HG02943 (cell line): ENCODE measurements around the gene MAP4K3.

ENCODE experiments used
- ATAC-seq: cut with Tn5 transposase; IDR thresholded peaks from one replicate; pipeline ENCODE4 v1.9.1; 2021; ENCODE audit warnings: mild to moderate bottlenecking, low read depth, moderate library complexity; ENCODE audit not compliant: unreplicated experiment

MAP4K3 gene

DNA sequence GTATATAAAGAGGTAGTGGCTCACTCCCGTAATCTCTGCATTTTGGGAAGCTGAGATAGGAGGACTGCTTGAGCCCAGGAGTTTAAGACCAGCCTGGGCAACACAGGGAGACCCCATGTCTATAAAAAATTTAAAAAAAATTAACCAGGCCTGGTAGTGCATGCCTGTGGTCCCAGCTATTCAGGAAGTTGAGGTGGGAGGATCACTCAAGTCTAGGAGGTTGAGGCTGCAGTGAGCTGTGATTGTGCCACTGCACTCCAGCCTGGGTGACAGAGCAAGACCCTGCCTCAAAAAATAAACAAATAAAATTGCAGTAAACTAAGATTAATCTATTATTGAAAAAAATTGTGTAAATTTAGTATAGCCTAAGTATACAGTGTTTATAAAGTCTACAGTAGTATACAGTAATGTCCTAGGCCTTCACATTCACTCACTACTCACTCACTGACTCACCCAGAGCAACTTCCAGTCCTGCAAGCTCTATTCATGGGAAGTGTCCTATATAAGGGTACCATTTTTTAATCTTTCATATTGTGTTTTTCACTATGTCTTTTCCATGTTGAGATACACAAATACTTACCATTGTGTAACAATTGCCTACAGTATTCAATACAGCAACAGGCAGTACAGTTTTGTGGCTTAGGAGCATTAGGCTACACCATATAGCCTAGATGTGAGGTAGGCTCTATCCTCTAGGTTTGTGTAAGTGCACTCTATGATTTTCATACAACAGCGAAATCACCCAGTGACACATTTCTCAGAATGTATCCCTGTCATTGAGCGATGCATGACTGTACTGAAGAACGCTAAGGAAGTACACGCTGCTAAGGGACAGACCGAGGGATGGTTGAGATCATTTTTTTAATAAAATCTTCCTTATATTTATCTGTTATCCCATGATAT is 10.4 kb upstream of the MAP4K3 start:
- no peak for ATAC-seq

DNA sequence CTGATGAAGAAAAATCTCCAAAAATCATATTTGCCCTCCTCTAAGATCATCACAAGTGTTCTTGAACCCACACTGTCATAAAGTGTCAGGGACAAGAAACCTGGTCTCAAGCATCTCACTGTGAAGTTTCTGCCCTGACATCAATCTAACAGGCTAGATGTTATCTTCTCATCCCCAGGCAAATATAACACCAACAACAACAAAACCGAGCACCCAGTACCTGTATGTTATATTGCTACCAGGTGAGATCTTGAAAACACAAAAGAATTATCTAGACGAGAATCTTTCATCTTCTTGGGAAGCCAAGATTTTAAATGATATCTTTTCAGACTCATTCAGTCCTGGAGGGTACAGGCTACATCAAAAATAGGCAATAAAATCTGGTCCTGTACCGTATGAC is 8.8 kb upstream of the MAP4K3 start:
- ATAC-seq, result no peak

DNA sequence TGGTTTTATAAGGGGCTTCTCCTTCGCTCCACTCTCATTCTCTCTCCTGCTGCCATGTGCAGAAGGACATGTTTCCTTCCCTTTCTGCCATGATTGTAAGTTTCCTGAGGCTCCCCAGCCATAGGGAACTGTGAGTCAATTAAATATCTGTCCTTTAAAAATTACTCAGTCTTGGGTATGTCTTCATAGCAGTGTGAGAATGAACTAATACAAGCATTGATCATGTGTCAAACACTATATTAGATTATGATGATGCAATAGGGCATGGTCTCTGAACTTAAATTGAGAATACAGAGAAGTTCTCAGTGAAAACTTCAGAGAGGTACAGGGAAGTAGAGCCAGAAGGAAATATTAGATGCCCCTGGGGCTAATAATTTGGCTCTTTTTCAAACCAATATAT is 5.9 kb upstream of the MAP4K3 start:
- ATAC-seq, result no peak

DNA sequence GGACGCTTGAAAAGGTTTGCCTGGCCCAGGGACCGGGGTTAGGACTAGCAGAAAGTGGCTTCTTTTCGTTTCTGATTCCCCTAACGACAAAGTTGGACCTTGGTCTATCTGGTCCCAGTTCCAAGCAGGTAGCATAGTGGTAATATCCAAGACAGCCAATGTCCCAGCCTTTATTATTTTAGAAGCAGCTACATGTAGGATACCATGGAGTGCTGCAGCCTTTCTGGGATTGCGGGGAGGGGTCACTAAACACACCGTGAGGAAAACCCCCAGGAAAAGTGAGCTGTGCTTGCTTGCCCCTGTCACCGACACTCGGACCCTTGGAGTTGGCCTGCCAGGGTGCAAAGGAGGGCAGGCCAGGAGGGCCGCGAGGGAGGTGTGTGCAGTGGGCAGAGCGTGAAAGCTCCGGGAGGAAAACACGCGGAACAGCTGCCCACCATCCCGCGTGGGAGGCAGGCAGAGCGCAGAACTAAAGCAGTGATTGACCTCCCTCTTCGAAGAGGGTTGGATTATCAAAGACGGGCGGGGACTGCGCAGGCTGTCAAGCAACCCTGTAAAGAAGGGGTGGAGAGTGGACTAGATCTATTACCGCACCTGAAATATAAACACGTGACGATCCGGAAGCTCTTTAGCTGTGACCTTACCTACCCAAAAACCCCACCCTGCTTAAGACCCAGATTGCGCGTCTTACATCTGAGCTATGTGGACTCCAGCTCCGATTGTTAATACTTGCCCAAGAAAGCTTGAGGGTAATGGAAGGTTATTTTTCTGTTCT is 624 bp upstream of the MAP4K3 start:
- ATAC-seq, result peak; percentile 36

DNA sequence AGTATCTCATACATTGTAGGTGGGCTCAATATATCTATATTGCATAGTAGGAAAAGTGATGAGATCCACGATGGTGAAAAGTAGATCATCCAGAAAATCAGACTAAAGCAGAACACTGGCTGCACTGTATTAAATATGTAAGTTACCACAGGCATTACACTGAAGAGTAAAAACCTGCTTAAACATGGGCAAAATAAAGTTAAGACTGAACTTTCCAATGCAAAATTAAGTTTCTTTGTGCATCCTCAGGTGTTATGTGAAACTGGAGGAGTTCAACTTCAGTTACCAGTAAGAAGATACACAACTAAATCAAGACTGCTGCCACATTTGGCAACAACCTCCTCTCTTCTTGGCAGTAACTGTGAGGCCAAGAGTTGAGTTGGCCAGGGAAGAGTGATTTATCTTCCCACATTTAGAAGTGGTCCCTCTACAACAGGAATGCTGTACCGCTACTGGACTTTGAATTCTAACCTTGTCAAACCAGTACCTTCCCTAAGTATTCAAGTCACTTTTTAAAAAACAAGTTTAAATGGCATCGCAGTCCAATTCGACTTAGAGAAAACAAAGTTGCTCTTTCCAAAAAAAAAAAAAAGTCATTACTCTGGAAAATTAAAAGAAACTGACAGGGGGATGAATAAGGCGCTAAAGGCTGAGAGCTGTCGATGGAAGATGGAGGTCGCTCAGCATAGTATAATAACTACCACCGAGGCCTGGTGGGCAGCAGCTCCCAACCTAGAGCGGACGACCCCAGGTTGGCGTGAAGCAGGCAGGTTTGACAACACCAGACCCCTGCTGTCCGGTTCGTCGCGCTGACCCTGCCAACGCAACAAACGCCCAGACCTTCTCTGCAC is 1.1 kb downstream of the MAP4K3 start:
- ATAC-seq, result no peak

DNA sequence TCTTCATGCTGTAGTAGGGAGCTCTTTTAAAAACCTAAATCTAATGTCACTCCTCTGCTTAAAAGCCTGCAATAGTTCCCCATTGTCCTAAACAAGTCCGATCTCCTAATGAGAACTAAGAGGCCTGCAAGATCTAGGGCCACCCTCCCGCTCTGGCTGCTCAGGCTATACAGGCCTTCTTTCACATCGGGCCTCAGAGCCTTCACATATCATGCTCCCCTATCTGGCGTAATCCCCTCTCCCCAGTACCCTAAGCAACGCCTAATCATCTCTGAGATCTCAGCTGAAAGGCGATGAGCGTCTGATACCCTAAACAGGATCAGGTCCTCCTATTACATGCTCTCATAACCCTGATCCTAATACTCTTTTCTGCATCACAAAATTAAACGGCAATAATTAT is 1.9 kb downstream of the MAP4K3 start:
- ATAC-seq, result no peak

DNA sequence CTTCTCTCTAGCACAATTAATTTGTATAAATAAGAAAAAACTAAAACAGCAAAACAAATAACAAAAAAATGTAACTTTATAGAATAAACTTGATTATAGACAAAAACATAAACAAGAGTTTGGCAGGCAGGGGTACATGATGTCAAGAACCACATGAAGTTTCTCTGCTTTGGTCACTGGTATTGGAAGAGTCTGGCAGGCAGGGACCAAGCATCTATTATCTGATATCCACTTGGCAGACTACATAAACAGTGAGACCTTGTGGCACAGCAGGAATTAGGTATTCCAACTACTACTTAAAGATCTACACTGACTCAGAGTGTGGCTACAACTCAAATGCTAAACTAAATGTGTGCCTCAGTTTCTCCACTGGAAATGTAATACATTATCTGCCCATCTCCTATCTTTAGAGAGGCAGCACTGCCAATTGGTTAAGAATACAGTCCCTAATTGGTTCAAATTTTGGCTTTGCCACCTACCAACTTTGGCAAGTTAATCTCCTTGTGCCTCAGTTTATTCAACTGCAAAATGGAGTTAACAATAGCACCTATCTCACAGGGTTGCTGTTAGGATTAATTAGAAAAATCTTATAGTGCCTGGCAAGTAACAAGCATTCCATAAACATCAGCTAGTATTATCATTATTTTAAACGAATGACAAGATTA is 2.7 kb downstream of the MAP4K3 start:
- ATAC-seq, result no peak

DNA sequence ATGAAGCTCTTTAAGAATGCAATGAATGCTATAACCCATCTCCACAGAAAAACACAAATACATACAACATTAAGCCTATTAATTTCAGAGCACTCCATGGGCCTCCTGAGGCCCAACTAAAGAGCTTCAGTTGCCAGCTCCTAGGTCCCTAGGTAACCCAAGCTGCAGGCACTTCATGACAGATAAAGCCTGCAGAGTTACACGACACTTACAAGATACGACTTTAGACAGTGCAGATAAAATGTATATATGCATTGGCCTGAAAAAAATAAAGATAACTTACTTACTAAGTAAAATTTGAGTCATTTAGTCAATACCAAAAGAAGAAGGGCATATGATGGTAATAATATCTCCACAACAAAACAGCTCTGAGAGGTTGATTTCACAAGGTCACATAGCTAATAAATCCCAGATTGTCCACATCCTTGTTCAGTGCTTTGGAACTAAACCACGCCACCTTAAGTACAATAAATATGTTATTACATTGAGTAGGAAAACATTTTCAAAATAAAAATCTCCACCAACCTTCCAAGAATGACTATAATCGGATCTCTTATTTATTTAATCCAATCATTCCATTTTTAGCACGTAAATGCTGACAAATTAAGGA is 3.4 kb downstream of the MAP4K3 start:
- no peak for ATAC-seq

DNA sequence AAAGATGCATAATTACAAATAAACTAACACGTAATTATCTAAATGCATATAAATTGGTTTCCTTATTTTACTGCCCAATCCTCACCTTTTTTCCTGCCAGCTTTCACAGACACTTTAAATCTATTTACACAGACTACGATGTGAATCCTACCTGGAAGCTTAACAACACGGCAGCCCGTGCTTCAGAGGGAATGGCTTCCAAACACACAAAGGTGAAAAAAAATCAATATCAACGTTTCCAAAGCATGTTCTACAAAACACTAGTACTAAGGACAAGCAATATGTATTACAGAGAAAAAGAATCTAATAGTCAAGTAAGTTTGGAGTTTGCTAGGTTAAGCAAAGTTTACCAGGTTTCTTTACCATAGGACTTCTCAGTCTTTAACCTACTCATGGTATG is 4.4 kb downstream of the MAP4K3 start:
- no peak for ATAC-seq

DNA sequence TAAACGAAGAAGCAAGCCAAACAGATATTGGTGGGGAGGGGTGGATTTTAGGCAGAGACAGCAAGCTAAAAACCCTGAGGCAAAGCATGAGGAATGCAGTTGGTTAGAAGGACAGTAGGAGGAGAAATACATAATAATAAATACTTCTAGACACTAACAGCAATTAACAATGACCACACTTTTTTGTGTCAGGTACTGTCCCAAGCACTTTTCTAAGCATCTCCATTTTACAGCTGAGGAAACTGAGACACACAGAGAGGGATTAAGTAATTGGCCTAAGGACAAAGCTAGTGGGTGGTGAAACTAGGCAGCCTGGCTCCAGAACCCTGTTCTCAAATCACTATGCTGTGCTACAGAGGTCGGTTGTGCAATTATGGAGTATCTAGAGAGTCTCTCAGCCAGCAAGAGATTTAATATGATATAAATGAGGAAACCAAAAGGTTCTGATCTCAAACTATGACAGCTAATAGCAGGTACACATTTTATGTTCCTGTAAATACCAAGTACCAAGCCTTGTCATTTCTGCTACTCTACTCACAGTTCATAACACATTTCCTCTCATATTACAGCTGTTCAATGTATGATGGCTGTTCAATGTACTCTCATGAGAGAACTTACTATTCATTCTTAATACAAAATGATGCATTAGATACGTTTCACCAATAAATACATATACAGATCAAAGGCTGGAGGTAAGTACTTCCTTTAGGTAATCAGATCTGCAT is 5.3 kb downstream of the MAP4K3 start:
- ATAC-seq, result no peak

DNA sequence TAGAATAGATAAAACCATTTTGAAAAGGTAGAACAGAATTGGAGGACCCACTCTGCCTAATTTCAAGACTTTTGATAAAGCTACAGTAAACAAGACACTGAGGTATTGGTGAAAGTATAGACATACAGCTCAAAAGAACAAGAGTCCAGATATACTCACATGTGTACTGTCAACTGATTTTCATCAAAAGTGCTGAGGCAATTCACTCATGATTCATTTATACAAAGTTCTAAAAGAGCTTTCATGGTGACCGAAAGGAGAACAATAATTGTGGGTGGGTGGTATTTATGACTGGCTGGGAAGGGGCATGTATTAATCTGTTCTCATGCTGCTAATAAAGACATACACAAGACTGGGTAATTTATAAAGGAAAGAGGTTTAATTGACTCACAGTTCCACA is 7.3 kb downstream of the MAP4K3 start:
- no peak for ATAC-seq

DNA sequence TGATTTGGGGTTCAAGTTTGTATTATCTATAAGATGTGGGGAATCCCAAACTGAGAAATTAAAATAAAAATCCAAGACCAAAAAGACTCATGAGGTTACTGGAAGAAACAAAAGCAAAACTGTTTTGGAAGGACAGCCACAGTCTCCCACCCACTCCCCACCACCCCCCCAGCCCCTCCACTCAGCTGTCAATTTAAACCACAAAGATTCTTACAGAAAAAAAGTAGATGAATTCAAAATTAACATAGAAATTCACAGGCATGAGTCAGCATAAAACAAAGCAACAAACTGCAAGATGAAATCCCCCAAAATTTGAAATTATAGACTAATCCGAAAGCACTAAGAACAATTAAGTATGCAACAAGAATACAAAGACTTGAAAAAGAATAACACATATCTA is 12.1 kb downstream of the MAP4K3 start:
- no peak for ATAC-seq

DNA sequence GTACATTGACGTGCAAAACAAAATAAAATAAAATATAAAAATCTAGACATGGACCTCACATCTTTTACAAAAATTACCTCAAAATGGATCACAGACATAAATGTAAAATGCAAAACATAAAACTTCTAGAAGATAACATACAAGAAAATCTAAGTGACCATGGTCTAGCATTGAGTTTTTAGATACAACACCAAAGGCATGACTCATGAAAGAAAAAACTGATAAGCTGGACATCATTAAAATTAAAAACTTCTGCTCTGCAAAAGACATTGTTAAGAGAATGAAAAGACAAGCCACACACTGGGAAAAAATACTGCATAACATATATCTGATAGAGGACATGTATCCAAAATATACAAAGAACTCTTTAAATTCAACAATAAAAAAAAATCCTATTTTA is 14.4 kb downstream of the MAP4K3 start:
- no peak for ATAC-seq

DNA sequence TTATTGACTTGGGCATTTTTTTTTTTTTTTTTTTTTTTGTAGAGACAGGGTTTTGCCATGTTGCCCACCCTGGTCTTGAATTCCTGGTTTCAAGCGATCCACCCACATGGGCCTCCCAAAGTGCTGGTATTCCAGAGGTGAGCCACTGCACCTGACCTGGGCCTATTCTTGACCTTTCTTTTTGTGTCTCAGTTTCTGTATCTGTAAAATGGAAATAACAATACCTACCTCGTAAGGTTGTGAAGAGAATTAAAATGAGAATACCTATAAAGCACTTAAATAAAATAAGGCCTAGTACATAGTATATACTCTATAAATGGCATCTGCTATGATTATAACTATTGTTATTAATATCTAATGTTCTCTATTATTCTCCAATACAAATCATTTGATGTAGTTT is 15.7 kb downstream of the MAP4K3 start:
- ATAC-seq, result no peak

DNA sequence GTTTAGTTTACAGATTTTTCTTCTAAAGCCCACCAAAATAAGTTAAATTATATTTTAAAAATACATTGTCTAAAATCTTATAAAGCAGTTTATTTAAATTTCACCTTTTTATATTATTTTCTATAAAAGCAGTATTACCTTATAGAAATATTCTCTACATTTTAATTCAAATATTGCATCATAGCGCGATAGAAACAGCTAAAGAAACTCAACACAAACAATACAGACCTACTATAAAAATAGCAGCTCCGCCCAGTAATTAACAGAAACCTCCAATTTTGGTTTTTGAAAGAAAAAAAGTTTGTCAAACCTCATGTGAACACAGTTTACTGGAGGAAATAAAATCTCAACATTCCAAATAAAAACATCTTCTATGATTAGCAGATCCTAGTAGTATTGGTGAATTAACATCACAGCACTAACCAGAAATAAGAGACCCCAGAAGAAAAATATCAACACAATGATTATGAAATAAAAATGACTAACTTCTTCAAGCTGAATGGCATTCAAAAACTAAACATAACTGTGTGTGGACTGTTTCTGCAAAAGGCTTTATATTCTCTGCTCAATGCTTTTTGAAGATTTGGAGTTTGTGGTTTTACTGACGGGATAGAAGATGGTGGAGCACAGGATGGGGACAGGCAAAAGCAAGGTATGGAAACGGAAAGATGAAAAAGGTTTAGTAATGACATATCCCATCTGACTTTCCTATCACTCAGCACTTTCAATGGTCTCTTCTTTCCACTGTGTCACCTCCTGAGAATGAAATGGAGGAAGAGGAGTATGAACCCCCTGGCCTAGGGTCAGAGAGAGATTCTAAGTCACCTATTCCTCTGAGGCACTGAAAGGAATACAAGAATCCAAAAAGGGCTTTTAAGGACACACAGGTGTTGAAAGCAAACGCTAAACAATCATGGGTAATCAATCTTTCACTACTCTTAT is 17.5 kb downstream of the MAP4K3 start:
- no peak for ATAC-seq

DNA sequence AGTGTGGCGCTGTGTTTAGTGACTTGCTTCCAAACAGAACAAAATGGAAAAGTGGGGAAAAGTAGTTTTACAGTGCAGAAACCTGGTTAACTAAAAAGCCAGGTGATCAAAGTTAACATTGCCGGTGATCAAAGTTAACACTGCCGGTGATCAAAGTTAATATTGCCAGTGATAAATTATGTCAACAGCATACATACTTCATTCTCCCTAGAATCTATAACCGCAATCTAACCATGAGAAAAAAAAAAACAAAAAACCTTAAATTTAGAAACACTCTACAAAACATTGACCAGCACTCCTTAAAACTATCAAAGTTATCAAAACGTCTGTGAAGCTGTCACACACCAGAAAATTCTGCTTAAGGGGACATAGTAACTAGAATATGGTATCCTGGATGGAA is 18.6 kb downstream of the MAP4K3 start:
- ATAC-seq, result no peak

DNA sequence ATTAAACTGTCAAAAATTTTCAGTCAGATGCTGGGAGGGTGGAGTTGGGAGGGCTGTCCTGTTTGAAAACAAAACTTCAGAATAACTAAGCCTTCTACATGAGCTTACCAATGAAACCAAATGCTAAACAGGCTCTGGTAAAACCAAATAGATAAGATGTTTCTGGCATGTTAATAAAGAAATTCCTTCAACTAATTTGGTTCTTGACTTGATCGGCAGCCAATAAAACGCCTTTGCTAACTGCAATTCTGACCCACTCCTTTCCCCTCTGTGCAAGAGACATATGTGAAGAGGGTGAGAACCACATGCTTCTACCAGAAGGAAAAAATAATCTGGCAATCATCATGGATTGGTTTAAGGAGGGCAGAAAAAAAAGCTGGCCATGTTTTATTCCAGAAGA is 20.9 kb downstream of the MAP4K3 start:
- no peak for ATAC-seq

DNA sequence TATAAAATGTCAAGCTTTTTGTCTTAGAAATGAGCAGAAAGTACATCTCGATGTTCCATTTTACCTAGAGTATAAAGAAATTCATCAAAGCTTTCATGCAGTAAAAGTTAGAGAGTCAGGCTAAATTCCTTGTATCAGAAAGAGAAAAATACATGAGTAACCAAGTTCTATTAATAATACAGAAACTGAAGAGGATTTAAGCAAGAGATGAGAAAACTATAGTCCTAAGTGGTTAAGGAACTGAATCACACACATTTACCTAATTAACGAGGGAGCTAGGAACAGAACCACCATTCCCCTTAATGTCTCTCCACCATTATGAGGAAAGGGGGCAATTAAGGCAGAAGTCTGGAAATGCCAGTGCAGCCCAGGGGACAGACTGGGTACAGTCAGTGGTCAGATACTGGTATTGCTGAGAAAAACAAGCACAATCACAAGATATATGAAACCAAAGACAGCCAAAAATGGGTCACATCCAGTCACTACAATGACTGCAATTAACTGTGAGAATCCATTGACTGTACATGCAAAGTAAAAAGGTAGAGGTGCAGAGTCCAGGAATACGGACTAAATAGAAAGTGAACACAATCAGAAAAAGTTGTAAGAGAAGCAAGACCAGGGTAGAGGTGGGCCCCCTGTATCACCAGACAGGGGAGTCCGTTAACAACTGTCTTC is 23.9 kb downstream of the MAP4K3 start:
- no peak for ATAC-seq
